ENCODE data around the gene PROKR2. TPM values are rescaled to one million over a fixed set of nuclear protein-coding genes. Genes with fewer than 3 reads are reported as not detected.

Gene PROKR2
- total RNA-seq, 2 donors from 2014 or later = not detected

DNA sequence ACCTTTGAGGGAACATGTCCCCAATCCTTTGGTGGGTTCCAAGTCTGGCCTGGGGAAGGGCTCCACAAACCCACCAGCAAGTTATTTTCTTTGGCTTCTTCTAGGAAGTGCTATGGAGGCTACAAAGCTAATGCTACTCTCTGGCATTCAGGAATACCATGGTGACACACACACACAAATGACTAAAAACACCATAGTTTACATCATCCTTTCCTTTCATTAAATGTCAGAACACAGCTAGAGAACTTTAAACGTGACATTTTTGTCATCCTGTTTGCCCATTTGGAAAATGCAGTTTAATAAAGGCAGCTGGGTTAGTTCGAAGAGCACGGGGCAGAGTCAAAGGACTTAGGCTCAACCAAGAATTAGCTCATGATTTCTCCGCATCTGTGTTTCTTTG is 40.2 kb upstream of the PROKR2 start:
- H3K36me3 ChIP-seq (ENCODE audit: control insufficient read depth, insufficient read depth, low read length) = no peaks in the 10 kb centered on the region
- Mint-ChIP-seq H3K4me3 (no peak overlapping the region), H3K36me3 (ENCODE audit: low read depth) (no peaks in the 10 kb centered on the region), H3K27me3 (ENCODE audit: insufficient read depth) (no peaks in the 10 kb centered on the region), H3K4me1 (no peaks in the 10 kb centered on the region), H3K27ac (no peak overlapping the region), H3K9me3 (peaks cover 9% of the 10 kb centered on the region)
- TF ChIP-seq, protein P1, sequence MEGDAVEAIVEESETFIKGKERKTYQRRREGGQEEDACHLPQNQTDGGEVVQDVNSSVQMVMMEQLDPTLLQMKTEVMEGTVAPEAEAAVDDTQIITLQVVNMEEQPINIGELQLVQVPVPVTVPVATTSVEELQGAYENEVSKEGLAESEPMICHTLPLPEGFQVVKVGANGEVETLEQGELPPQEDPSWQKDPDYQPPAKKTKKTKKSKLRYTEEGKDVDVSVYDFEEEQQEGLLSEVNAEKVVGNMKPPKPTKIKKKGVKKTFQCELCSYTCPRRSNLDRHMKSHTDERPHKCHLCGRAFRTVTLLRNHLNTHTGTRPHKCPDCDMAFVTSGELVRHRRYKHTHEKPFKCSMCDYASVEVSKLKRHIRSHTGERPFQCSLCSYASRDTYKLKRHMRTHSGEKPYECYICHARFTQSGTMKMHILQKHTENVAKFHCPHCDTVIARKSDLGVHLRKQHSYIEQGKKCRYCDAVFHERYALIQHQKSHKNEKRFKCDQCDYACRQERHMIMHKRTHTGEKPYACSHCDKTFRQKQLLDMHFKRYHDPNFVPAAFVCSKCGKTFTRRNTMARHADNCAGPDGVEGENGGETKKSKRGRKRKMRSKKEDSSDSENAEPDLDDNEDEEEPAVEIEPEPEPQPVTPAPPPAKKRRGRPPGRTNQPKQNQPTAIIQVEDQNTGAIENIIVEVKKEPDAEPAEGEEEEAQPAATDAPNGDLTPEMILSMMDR (conservative IDR thresholded peaks at IDR 0.05) = no peak
- no peaks in the 10 kb centered on the region for H3K27me3 ChIP-seq (ENCODE audit: control insufficient read depth, insufficient read depth, low read length, poor library complexity, severe bottlenecking)
- H3K4me1 ChIP-seq (ENCODE audit: control insufficient read depth, insufficient read depth, low read length) = no peaks in the 10 kb centered on the region
- no peak for DNase-seq
- no peaks in the 10 kb centered on the region for H3K9me3 ChIP-seq (ENCODE audit: control insufficient read depth, low read length)
- WGBS, 2 experiments (ENCODE audit: insufficient coverage in 1 of 2, insufficient read length in 1 of 2) = 43 to 83% methylated on average over 1 to 4 of the region's 4 CpGs
- H3K4me3 ChIP-seq (ENCODE audit: low read length) = no peak overlapping the region
- H3K27ac ChIP-seq (ENCODE audit: low read depth, low read length) = no peak overlapping the region
- H3K9ac ChIP-seq (ENCODE audit: extremely low read depth, low read length, poor library complexity, severe bottlenecking) = no peak overlapping the region

DNA sequence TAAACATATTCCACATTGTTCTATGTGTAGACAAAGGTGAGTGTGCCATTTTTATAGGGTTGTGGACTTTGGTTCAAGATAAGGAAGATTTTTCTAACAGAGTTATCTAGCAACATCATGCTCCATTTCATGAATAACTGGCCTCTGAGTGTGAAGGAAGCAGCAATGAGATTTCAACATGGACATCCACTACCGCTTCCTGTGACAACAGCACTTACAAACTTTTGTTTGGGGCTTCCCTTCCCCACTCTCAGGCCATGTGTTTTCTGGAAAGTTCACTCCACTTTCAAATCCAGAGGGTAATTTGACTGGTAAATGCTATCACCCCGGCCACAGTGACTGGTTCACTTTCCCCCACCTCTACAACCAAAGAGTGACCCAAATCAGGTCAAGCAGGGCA is 38.1 kb upstream of the PROKR2 start:
- no peak overlapping the region for H3K27ac ChIP-seq (ENCODE audit: low read depth, low read length)
- H3K4me3 Mint-ChIP-seq = no peak overlapping the region
- no peaks in the 10 kb centered on the region for H3K36me3 Mint-ChIP-seq (ENCODE audit: low read depth)
- H3K27ac Mint-ChIP-seq = no peak overlapping the region
- no peak overlapping the region for H3K4me3 ChIP-seq (ENCODE audit: low read length)
- no peaks in the 10 kb centered on the region for H3K9me3 ChIP-seq (ENCODE audit: control insufficient read depth, low read length)
- H3K4me1 ChIP-seq (ENCODE audit: control insufficient read depth, insufficient read depth, low read length) = no peaks in the 10 kb centered on the region
- peaks cover 7% of the 10 kb centered on the region for H3K9me3 Mint-ChIP-seq
- TF ChIP-seq, protein P1 (conservative IDR thresholded peaks at IDR 0.05) = no peak
- H3K36me3 ChIP-seq (ENCODE audit: control insufficient read depth, insufficient read depth, low read length) = no peaks in the 10 kb centered on the region
- H3K27me3 ChIP-seq (ENCODE audit: control insufficient read depth, insufficient read depth, low read length, poor library complexity, severe bottlenecking) = no peaks in the 10 kb centered on the region
- WGBS, 2 experiments (ENCODE audit: insufficient coverage in 1 of 2, insufficient read length in 1 of 2) = 88 to 89% methylated on average over 1 to 2 of the region's 2 CpGs
- no peaks in the 10 kb centered on the region for H3K27me3 Mint-ChIP-seq (ENCODE audit: insufficient read depth)
- DNase-seq = no peak
- no peaks in the 10 kb centered on the region for H3K4me1 Mint-ChIP-seq
- H3K9ac ChIP-seq (ENCODE audit: extremely low read depth, low read length, poor library complexity, severe bottlenecking) = no peak overlapping the region

DNA sequence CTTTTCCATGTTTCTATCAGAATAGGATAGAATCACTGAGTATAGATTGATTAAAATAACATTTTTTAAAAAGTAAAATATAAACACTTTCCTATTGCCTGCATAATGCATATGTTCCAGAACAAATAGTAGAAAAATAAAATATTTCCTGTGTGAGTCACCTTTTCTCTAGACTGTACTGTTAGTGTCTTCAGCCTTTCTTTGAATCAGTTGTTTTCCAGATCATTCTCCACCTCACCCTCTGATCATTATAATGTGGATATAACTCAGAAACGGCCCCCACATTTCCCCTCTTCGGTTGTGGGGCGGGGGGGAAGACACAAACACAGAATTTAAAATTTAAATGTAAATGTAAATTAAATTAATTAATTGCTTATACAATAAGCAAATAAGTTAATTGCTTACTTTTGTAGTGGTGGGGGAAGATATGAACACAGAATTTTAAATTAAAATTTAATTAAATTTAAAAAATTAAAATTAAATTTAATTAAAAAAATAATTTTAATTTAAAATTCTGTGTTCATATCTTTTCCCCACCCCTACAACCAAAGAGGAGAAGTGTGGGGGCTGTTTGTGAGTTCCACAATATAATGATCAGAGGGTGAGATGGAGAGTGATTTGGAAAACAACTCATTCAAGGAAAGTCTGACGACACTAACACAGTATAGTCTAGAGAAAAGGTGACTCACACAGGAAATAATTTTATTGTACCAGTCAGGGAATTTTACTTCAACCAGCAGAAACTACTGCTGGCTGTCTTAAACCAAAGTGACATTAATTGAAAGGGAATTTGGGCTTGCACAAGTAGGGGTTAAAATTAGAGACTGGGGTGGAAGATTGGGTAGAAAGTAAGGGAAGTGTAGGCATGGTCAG is 37.1 kb upstream of the PROKR2 start:
- Histone ChIP-seq H3K4me1 (ENCODE audit: control insufficient read depth, insufficient read depth, low read length) (no peaks in the 10 kb centered on the region), H3K27me3 (ENCODE audit: control insufficient read depth, insufficient read depth, low read length, poor library complexity, severe bottlenecking) (no peaks in the 10 kb centered on the region), H3K36me3 (ENCODE audit: control insufficient read depth, insufficient read depth, low read length) (no peaks in the 10 kb centered on the region), H3K4me3 (ENCODE audit: low read length) (no peak overlapping the region), H3K9me3 (ENCODE audit: control insufficient read depth, low read length) (no peaks in the 10 kb centered on the region), H3K27ac (ENCODE audit: low read depth, low read length) (no peak overlapping the region), H3K9ac (ENCODE audit: extremely low read depth, low read length, poor library complexity, severe bottlenecking) (no peak overlapping the region)
- TF ChIP-seq, protein P1 (conservative IDR thresholded peaks at IDR 0.05) = no peak
- Mint-ChIP-seq H3K4me3 (no peak overlapping the region), H3K36me3 (ENCODE audit: low read depth) (no peaks in the 10 kb centered on the region), H3K4me1 (no peaks in the 10 kb centered on the region), H3K9me3 (peaks cover 2% of the 10 kb centered on the region), H3K27ac (no peak overlapping the region), H3K27me3 (ENCODE audit: insufficient read depth) (no peaks in the 10 kb centered on the region)
- WGBS, 2 experiments (ENCODE audit: insufficient coverage in 1 of 2, insufficient read length in 1 of 2) = 92% methylated on average over 2 of the region's 4 CpGs; no CpG with 5 or more reads in 1 of the 2 experiments
- no peak for DNase-seq
